Hepatocyte (in vitro differentiated cells): ENCODE data around the gene NOSIP. TPM values are rescaled to one million over a fixed set of nuclear protein-coding genes. Genes with fewer than 3 reads are reported as not detected.

ENCODE experiments used
- DNase-seq: peaks from one replicate; pipeline ENCODE4 v3.0.0-alpha.2; 2016; ENCODE audit warnings: low spot score
- H2AFZ ChIP-seq: fragments of 200-600 bp; sonication (generic); 2 replicates; pipeline ENCODE4 v1.6.0; 2016; ENCODE audit warnings: antibody characterized with exemption, mild to moderate bottlenecking
- H3K27ac ChIP-seq: fragments of 200-600 bp; sonication (generic); 2 replicates; pipeline ENCODE4 v1.5.1; 2016; ENCODE audit warnings: mild to moderate bottlenecking
- H3K27me3 ChIP-seq: fragments of 200-600 bp; sonication (generic); 2 replicates; pipeline ENCODE4 v1.6.1; 2016
- H3K36me3 ChIP-seq: fragments of 200-600 bp; sonication (generic); replicated peaks from 2 replicates; pipeline ENCODE4 v1.5.1; 2016; ENCODE audit warnings: low read depth; ENCODE audit not compliant: insufficient read depth
- H3K4me1 ChIP-seq: fragments of 200-600 bp; sonication (generic); 2 replicates; pipeline ENCODE4 v1.5.1; 2016; ENCODE audit warnings: mild to moderate bottlenecking, moderate library complexity; ENCODE audit not compliant: insufficient read depth
- H3K4me2 ChIP-seq: fragments of 200-600 bp; sonication (generic); 2 replicates; pipeline ENCODE4 v1.6.0; 2016
- H3K4me3 ChIP-seq: fragments of 200-600 bp; sonication (generic); 2 replicates; pipeline ENCODE4 v1.5.1; 2016; ENCODE audit warnings: mild to moderate bottlenecking
- H3K79me2 ChIP-seq: fragments of 200-600 bp; sonication (generic); 2 replicates; pipeline ENCODE4 v1.6.0; 2017; ENCODE audit warnings: mild to moderate bottlenecking
- H3K9me2 ChIP-seq: fragments of 200-600 bp; sonication (generic); replicated peaks from 2 replicates; pipeline ENCODE4 v1.6.0; 2017; ENCODE audit warnings: mild to moderate bottlenecking; ENCODE audit not compliant: insufficient read depth
- H3K9me3 ChIP-seq: fragments of 200-600 bp; sonication (generic); 2 replicates; pipeline ENCODE4 v1.5.1; 2016; ENCODE audit warnings: low read depth, mild to moderate bottlenecking
- H4K20me1 ChIP-seq: fragments of 200-600 bp; sonication (generic); 2 replicates; pipeline ENCODE4 v1.6.0; 2016; ENCODE audit warnings: mild to moderate bottlenecking; ENCODE audit not compliant: insufficient read depth, poor library complexity, severe bottlenecking
- EZH2 ChIP-seq: fragments of 200-600 bp; sonication (generic); IDR thresholded peaks from 2 replicates; pipeline ENCODE4 v1.6.1; 2016; ENCODE audit warnings: antibody characterized with exemption, mild to moderate bottlenecking, borderline replicate concordance
- EZH2phosphoT487 ChIP-seq: fragments of 200-600 bp; sonication (generic); IDR thresholded peaks from one replicate; pipeline ENCODE4 v1.6.1; 2018; ENCODE audit warnings: antibody characterized with exemption, mild to moderate bottlenecking, low read depth, moderate library complexity; ENCODE audit not compliant: unreplicated experiment, severe bottlenecking
- WGBS: methylation state at CpG from one replicate; pipeline ENCODE4 v1.1.6; 2016; ENCODE audit warnings: low lambda C conversion rate; ENCODE audit errors: missing lambda C conversion rate; 5-methylcytosine and 5-hydroxymethylcytosine counted together
- polyA plus RNA-seq: library from polyadenylated mRNA; unstranded; fragments of >200 nt; fragmentation: Nextera tagmentation; extraction: Ambion mirVana; gene quantifications from 2 replicates; pipeline ENCODE4 v1.2.1, GENCODE V29; 2016
- total RNA-seq: library from RNA; depleted of rRNA; stranded (reverse); fragments of >200 nt; gene quantifications from 2 replicates; pipeline ENCODE4 v1.2.3, GENCODE V29; 2014
- TF ChIP-seq, protein P1 (sequence below): fragments of 200-600 bp; sonication (generic); IDR thresholded peaks from 2 replicates; pipeline ENCODE4 v1.5.1; 2016; ENCODE audit warnings: antibody characterized with exemption, mild to moderate bottlenecking; ENCODE audit not compliant: poor library complexity

NOSIP gene
- total and polyA plus RNA-seq, 2 experiments from 2014 or later, result 52.8 to 93.9 TPM

GRCh38 chr19:49615861-49616260 lies 35.5 kb upstream of the NOSIP start:
- Histone ChIP-seq H3K79me2 (peaks cover 39% of the 10 kb centered on the region), H3K9me2 (no peaks in the 10 kb centered on the region), H2AFZ (no peak overlapping the region), H3K27ac (no peak overlapping the region), H3K4me3 (no peak overlapping the region), H4K20me1 (peaks cover 20% of the 10 kb centered on the region), H3K4me2 (no peak overlapping the region), H3K36me3 (no peaks in the 10 kb centered on the region), H3K4me1 (no peaks in the 10 kb centered on the region), H3K27me3 (no peaks in the 10 kb centered on the region), H3K9me3 (no peaks in the 10 kb centered on the region)
- TF ChIP-seq EZH2phosphoT487 (no peak), EZH2 (no peak)
- TF ChIP-seq, protein P1, sequence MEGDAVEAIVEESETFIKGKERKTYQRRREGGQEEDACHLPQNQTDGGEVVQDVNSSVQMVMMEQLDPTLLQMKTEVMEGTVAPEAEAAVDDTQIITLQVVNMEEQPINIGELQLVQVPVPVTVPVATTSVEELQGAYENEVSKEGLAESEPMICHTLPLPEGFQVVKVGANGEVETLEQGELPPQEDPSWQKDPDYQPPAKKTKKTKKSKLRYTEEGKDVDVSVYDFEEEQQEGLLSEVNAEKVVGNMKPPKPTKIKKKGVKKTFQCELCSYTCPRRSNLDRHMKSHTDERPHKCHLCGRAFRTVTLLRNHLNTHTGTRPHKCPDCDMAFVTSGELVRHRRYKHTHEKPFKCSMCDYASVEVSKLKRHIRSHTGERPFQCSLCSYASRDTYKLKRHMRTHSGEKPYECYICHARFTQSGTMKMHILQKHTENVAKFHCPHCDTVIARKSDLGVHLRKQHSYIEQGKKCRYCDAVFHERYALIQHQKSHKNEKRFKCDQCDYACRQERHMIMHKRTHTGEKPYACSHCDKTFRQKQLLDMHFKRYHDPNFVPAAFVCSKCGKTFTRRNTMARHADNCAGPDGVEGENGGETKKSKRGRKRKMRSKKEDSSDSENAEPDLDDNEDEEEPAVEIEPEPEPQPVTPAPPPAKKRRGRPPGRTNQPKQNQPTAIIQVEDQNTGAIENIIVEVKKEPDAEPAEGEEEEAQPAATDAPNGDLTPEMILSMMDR, result no peak
- no peak for DNase-seq
- 98% methylated on average over 23 of the region's 23 CpGs for WGBS

GRCh38 chr19:49614096-49614833 lies 33.9 kb upstream of the NOSIP start:
- Histone ChIP-seq H2AFZ (no peak overlapping the region), H3K4me3 (no peak overlapping the region), H3K4me1 (no peaks in the 10 kb centered on the region), H3K4me2 (peak overlapping the region; percentile 17), H3K9me2 (no peaks in the 10 kb centered on the region), H3K79me2 (peaks cover 55% of the 10 kb centered on the region), H4K20me1 (peaks cover 25% of the 10 kb centered on the region), H3K27me3 (no peaks in the 10 kb centered on the region), H3K9me3 (no peaks in the 10 kb centered on the region), H3K36me3 (no peaks in the 10 kb centered on the region), H3K27ac (peak overlapping the region; percentile 79)
- DNase-seq, result no peak
- TF ChIP-seq EZH2phosphoT487, result no peak
- TF ChIP-seq EZH2, result no peak
- TF ChIP-seq, protein P1, result no peak
- WGBS, result 85% methylated on average over 19 of the region's 19 CpGs

GRCh38 chr19:49613374-49613773 lies 33.0 kb upstream of the NOSIP start:
- Histone ChIP-seq H3K27ac (peak overlapping the region; percentile 79), H4K20me1 (peaks cover 25% of the 10 kb centered on the region)
- WGBS, result 87% methylated on average over 4 of the region's 4 CpGs

More at GRCh38 chr19:49613374-49613773, 33.0 kb upstream of the NOSIP start:
- Histone ChIP-seq H3K4me2 (no peak overlapping the region), H3K4me3 (no peak overlapping the region), H2AFZ (no peak overlapping the region), H3K9me3 (no peaks in the 10 kb centered on the region), H3K79me2 (peaks cover 64% of the 10 kb centered on the region), H3K4me1 (no peaks in the 10 kb centered on the region), H3K27me3 (no peaks in the 10 kb centered on the region), H3K9me2 (no peaks in the 10 kb centered on the region), H3K36me3 (no peaks in the 10 kb centered on the region)
- TF ChIP-seq, protein P1, result no peak
- TF ChIP-seq EZH2 (no peak), EZH2phosphoT487 (no peak)
- peak; percentile 48 for DNase-seq
